Calu3 (cell line): Measurements from ENCODE around the gene RRH. TPM values are rescaled to one million over a fixed set of nuclear protein-coding genes. Genes with fewer than 3 reads are reported as not detected.

ENCODE experiments used
- BruUV-seq: library from RNA; stranded (reverse); fragments of 400-500 nt; replicated peaks from 2 replicates; lab custom pipeline; 2021; lab: Mats Ljungman, UMichigan
- CTCF ChIA-PET: fragments of 300-600 bp; sonication (Branson Sonifier 250); formaldehyde crosslinking; loops from one replicate; lab custom pipeline; 2022; ENCODE audit warnings: antibody characterized with exemption; lab: Charles Lee
- DNase-seq: peaks from one replicate; pipeline ENCODE4 v3.0.0; 2022
- H3K27ac Mint-ChIP-seq: one replicate; pipeline ENCODE4 v1.8.0; 2022; ENCODE audit warnings: mixed read lengths; ENCODE audit not compliant: unreplicated experiment
- H3K27me3 Mint-ChIP-seq: one replicate; pipeline ENCODE4 v1.8.0; 2022; ENCODE audit warnings: mixed read lengths; ENCODE audit not compliant: unreplicated experiment
- H3K36me3 Mint-ChIP-seq: one replicate; pipeline ENCODE4 v1.8.0; 2022; ENCODE audit warnings: mild to moderate bottlenecking, moderate library complexity, mixed read lengths; ENCODE audit not compliant: insufficient read depth, unreplicated experiment
- H3K4me1 Mint-ChIP-seq: one replicate; pipeline ENCODE4 v1.8.0; 2022; ENCODE audit warnings: mild to moderate bottlenecking, low read depth, mixed read lengths; ENCODE audit not compliant: unreplicated experiment
- H3K4me3 Mint-ChIP-seq: one replicate; pipeline ENCODE4 v1.8.0; 2022; ENCODE audit warnings: mild to moderate bottlenecking, low read depth, moderate library complexity, mixed read lengths; ENCODE audit not compliant: unreplicated experiment
- H3K9me3 Mint-ChIP-seq: one replicate; pipeline ENCODE4 v1.8.0; 2022; ENCODE audit warnings: low read depth, mixed read lengths; ENCODE audit not compliant: unreplicated experiment
- intact Hi-C: fragments of 100-400 bp; cut with micrococcal nuclease; formaldehyde crosslinking; loops from one replicate; pipeline ENCODE4 v1.10.0; 2022; ENCODE audit not compliant: unreplicated experiment
- total RNA-seq: library from RNA; stranded (reverse); gene quantifications from 2 replicates; pipeline ENCODE4 v1.2.3, GENCODE V29; 2022
- TF ChIP-seq, protein P1 (sequence below): fragments of 200-600 bp; IDR thresholded peaks from one replicate; pipeline ENCODE4 v1.8.0; 2022; ENCODE audit warnings: antibody characterized with exemption; ENCODE audit not compliant: unreplicated experiment

The RRH gene
- total RNA-seq, 1 experiment from 2014 or later: 0.33 TPM

DNA sequence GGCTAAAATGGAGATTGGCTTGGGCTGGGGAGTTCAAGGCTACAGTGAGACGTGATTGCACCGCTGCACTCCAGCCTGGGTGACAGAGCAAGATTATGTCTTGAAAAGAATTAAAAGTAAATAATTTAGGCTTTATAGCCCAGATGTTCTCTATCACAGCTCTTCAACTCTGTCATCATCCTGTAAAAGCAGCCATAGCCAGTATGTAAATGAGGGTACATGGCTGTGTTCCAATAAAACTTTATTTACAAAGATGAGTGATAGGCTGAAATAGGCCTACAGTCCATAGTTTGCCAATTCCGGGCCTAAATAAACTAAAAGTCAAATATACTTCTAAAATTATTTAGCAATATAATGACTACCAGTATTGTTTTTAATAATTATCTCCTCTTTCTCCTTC lies 9.2 kb downstream of the RRH start:
- Mint-ChIP-seq H3K27ac (no peak overlapping the region), H3K4me1 (no peaks in the 10 kb centered on the region), H3K4me3 (no peak overlapping the region), H3K36me3 (no peaks in the 10 kb centered on the region), H3K9me3 (no peaks in the 10 kb centered on the region), H3K27me3 (no peaks in the 10 kb centered on the region)
- DNase-seq: no peak
- TF ChIP-seq, protein P1, sequence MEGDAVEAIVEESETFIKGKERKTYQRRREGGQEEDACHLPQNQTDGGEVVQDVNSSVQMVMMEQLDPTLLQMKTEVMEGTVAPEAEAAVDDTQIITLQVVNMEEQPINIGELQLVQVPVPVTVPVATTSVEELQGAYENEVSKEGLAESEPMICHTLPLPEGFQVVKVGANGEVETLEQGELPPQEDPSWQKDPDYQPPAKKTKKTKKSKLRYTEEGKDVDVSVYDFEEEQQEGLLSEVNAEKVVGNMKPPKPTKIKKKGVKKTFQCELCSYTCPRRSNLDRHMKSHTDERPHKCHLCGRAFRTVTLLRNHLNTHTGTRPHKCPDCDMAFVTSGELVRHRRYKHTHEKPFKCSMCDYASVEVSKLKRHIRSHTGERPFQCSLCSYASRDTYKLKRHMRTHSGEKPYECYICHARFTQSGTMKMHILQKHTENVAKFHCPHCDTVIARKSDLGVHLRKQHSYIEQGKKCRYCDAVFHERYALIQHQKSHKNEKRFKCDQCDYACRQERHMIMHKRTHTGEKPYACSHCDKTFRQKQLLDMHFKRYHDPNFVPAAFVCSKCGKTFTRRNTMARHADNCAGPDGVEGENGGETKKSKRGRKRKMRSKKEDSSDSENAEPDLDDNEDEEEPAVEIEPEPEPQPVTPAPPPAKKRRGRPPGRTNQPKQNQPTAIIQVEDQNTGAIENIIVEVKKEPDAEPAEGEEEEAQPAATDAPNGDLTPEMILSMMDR: no peak
- BruUV-seq: no TSS peak
- CTCF ChIA-PET: no interaction called here
- intact Hi-C loops: no loop called here

DNA sequence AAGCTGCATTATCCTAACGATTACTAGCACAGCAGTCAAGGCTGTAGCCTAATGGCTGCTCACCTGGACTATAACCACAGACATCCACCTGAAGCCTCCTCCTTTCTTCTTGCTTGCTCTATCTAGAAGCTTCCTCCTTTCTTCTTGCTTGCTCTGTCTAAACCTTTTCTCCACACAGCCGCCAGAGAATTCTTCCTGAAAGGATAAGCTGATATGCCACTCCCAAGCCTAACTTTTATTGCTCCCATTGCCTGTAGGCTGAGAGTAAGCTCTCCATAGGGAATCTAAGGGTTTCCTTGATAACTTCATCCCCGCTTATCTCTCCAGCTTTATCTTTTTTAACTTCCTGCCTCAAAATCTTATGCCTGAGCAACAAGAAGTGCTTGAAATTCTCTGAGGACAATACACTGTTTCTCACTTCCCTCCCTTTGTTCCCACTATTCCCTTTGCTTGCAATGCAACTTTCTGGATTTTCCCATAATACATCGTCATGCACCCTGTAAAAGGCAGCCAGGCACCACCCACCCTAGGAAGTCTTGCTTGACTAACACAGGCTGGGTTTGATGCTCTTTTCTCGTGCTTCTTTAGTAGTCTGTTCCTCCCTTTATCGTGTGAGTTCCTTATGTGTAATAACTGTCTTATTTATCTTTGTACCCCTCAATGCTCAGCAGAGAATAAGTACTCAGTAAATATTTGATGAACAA lies 18.8 kb downstream of the RRH start:
- no TSS peak for BruUV-seq
- H3K36me3 Mint-ChIP-seq: no peaks in the 10 kb centered on the region
- DNase-seq: no peak
- no peak overlapping the region for H3K27ac Mint-ChIP-seq
- no peaks in the 10 kb centered on the region for H3K9me3 Mint-ChIP-seq
- H3K4me1 Mint-ChIP-seq: no peaks in the 10 kb centered on the region
- no peak overlapping the region for H3K4me3 Mint-ChIP-seq
- TF ChIP-seq, protein P1: no peak
- no peaks in the 10 kb centered on the region for H3K27me3 Mint-ChIP-seq
- CTCF ChIA-PET: no interaction called here
- intact Hi-C loops: no loop called here

GRCh38 chr4:109847896-109848442 lies 20.2 kb downstream of the RRH start, which contains the start of gene LRIT3:
Gene LRIT3, plus strand, starts transcription at chr4:109848107. Its CDS starts 95 bp downstream, at chr4:109848202.
- H3K27ac Mint-ChIP-seq: no peak within 1 kb of the TSS
- H3K9me3 Mint-ChIP-seq: no peaks in the 10 kb centered on the region
- BruUV-seq: no TSS peak
- H3K4me1 Mint-ChIP-seq: no peaks in the 10 kb centered on the region
- CTCF ChIA-PET: no interaction called here
- DNase-seq: no peak
- H3K27me3 Mint-ChIP-seq: no peaks in the 10 kb centered on the region
- TF ChIP-seq, protein P1: no peak
- H3K36me3 Mint-ChIP-seq: no peaks in the 10 kb centered on the region
- no peak within 1 kb of the TSS for H3K4me3 Mint-ChIP-seq
- intact Hi-C loops: no loop called here

DNA sequence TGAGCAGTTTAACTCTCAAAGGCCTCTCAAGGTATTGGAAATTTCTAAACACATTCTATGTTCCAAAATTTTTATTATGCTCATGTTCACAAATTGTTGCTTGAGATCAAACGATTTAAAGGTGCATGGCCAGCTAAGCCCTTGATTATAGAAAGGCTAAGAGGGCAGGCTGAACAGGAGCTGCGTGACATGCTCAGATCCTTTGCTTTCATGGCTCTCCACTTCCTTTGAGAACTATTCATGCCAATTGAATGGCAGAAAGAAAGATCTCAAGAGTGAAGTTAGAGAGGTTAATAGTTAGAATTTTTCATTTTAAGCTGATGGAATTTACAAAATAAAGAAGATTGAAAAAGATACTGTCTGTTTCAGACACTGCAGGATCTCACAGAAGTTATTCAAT lies 20.7 kb downstream of the RRH start:
- CTCF ChIA-PET: no interaction called here
- no peak overlapping the region for H3K27ac Mint-ChIP-seq
- intact Hi-C loops: no loop called here
- BruUV-seq: no TSS peak
- no peaks in the 10 kb centered on the region for H3K27me3 Mint-ChIP-seq
- no peaks in the 10 kb centered on the region for H3K4me1 Mint-ChIP-seq
- H3K36me3 Mint-ChIP-seq: no peaks in the 10 kb centered on the region
- TF ChIP-seq, protein P1: no peak
- H3K9me3 Mint-ChIP-seq: no peaks in the 10 kb centered on the region
- H3K4me3 Mint-ChIP-seq: no peak overlapping the region
- DNase-seq: no peak
